CD8-positive, alpha-beta memory T cell (primary cell): ENCODE measurements around the gene SNX8. TPM values are rescaled to one million over a fixed set of nuclear protein-coding genes. Genes with fewer than 3 reads are reported as not detected.

Experiments
- CTCF ChIA-PET: fragments of 350-600 bp; sonication (Branson Sonifier 250); formaldehyde crosslinking; loops from one replicate; lab custom pipeline; 2021; ENCODE audit warnings: antibody characterized with exemption; lab: Charles Lee
- POLR2A ChIA-PET: fragments of 350-600 bp; sonication (Branson Sonifier 250); formaldehyde crosslinking; loops from one replicate; lab custom pipeline; 2021; ENCODE audit warnings: antibody characterized with exemption; lab: Charles Lee
- DNase-seq, 5 donors: peaks; one replicate each; pipeline versions ENCODE4 v3.0.0 to v3.0.0-alpha.2; 2020 to 2022; ENCODE audit warnings: mixed read lengths in 1 of 5
- H3K27ac ChIP-seq: one replicate; pipeline ENCODE4 v1.7.0; 2013; ENCODE audit warnings: low read depth, mild to moderate bottlenecking, low read length, moderate library complexity
- H3K27me3 ChIP-seq: 2 replicates; pipeline ENCODE4 v1.7.0; 2013; ENCODE audit warnings: low read length, mild to moderate bottlenecking; ENCODE audit not compliant: insufficient read depth, poor library complexity, severe bottlenecking
- H3K36me3 ChIP-seq: 2 replicates; pipeline ENCODE4 v1.7.0; 2013; ENCODE audit warnings: mild to moderate bottlenecking, low read length, moderate library complexity; ENCODE audit not compliant: insufficient read depth
- H3K4me1 ChIP-seq: 2 replicates; pipeline ENCODE4 v1.7.0; 2013; ENCODE audit warnings: mild to moderate bottlenecking, low read length, moderate library complexity; ENCODE audit not compliant: insufficient read depth
- H3K4me3 ChIP-seq: 2 replicates; pipeline ENCODE4 v1.7.0; 2013; ENCODE audit warnings: mild to moderate bottlenecking, low read length
- H3K9me3 ChIP-seq: 2 replicates; pipeline ENCODE4 v1.7.0; 2013; ENCODE audit warnings: mild to moderate bottlenecking, low read length
- H3K27ac Mint-ChIP-seq, 8 donors: one replicate each; pipeline ENCODE4 v1.8.0; 2020 to 2021; ENCODE audit warnings: mixed read lengths in 8 of 8, mild to moderate bottlenecking in 6 of 8, inconsistent platforms in 3 of 8, moderate library complexity in 3 of 8
- H3K27me3 Mint-ChIP-seq, 2 donors: one replicate each; pipeline ENCODE4 v1.8.0; 2020 to 2021; ENCODE audit warnings: mixed read lengths in 2 of 2, mild to moderate bottlenecking in 1 of 2, moderate library complexity in 1 of 2
- H3K36me3 Mint-ChIP-seq, 3 donors: one replicate each; pipeline ENCODE4 v1.8.0; 2020 to 2021; ENCODE audit warnings: mixed read lengths in 3 of 3, inconsistent platforms in 1 of 3, mild to moderate bottlenecking in 1 of 3
- H3K4me1 Mint-ChIP-seq, 3 donors: one replicate each; pipeline ENCODE4 v1.8.0; 2020 to 2021; ENCODE audit warnings: mixed read lengths in 3 of 3, inconsistent platforms in 1 of 3, mild to moderate bottlenecking in 1 of 3
- H3K4me3 Mint-ChIP-seq, 7 donors: one replicate each; pipeline ENCODE4 v1.8.0; 2020 to 2021; ENCODE audit warnings: mixed read lengths in 7 of 7, mild to moderate bottlenecking in 6 of 7, moderate library complexity in 4 of 7, inconsistent platforms in 2 of 7
- H3K9me3 Mint-ChIP-seq, 5 donors: one replicate each; pipeline ENCODE4 v1.8.0; 2020 to 2022; ENCODE audit warnings: mixed read lengths in 5 of 5, mild to moderate bottlenecking in 3 of 5, moderate library complexity in 2 of 5, inconsistent platforms in 1 of 5
- polyA plus RNA-seq: library from polyadenylated mRNA; unstranded; fragments of 300-500 nt; fragmentation: Illumina TruSeq; gene quantifications from one replicate; pipeline ENCODE4 v1.2.3, GENCODE V29; 2021
- total RNA-seq, 2 experiments: library from RNA; stranded (reverse); gene quantifications; one replicate each; pipeline ENCODE4 v1.2.3, GENCODE V29; 2021

Gene SNX8
- total and polyA plus RNA-seq, 3 experiments from 2014 or later: 6.5 to 42.3 (median 40.3) TPM

GRCh38 chr7:2299870-2300512 lies 14.2 kb downstream of the SNX8 start:
- H3K9me3 Mint-ChIP-seq: no peaks in the 10 kb centered on the region
- Histone ChIP-seq H3K4me3 (no peak overlapping the region), H3K27ac (peak overlapping the region; percentile 51), H3K27me3 (no peaks in the 10 kb centered on the region), H3K36me3 (no peaks in the 10 kb centered on the region), H3K4me1 (no peaks in the 10 kb centered on the region), H3K9me3 (no peaks in the 10 kb centered on the region)
- ChIA-PET POLR2A (no interaction called here), CTCF (no interaction called here)
- H3K27ac Mint-ChIP-seq: peak overlapping the region in 2 of 8 donors; percentile 41 to 93
- H3K4me1 Mint-ChIP-seq: peaks cover 3 to 4% (median 4%) of the 10 kb centered on the region in 3 donors
- no peak overlapping the region for H3K4me3 Mint-ChIP-seq
- no peaks in the 10 kb centered on the region for H3K36me3 Mint-ChIP-seq
- no peaks in the 10 kb centered on the region for H3K27me3 Mint-ChIP-seq
- DNase-seq: no peak

GRCh38 chr7:2299131-2299829 lies 15.0 kb downstream of the SNX8 start:
- Mint-ChIP-seq H3K9me3 (no peaks in the 10 kb centered on the region), H3K36me3 (no peaks in the 10 kb centered on the region), H3K4me3 (no peak overlapping the region), H3K27ac (peak overlapping the region in 2 of 8 donors; percentile 41 to 55), H3K4me1 (peaks cover 3 to 4% (median 4%) of the 10 kb centered on the region in 3 donors), H3K27me3 (no peaks in the 10 kb centered on the region)
- ChIA-PET CTCF (no interaction called here), POLR2A (no interaction called here)
- no peaks in the 10 kb centered on the region for H3K9me3 ChIP-seq
- no peaks in the 10 kb centered on the region for H3K4me1 ChIP-seq
- H3K36me3 ChIP-seq: no peaks in the 10 kb centered on the region
- DNase-seq: no peak
- H3K27me3 ChIP-seq: no peaks in the 10 kb centered on the region
- H3K4me3 ChIP-seq: no peak overlapping the region
- no peak overlapping the region for H3K27ac ChIP-seq

DNA sequence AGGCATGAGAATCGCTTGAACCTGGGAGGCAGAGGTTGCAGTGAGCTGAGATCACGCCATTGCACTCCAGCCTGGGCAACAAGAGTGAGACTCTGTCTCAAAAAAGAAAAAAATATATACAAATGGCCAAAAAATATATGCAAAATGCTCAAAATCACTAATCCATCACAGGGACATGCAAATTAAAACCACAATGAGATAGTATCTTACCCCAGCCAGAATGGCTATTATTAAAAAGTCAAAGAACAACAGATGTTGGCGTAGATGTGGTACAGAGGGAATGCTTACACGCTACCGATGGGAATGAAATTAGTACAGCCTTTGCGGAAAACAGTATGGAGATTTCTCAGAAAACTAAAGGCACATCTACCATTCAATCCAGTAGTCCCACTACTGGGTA lies 17.4 kb downstream of the SNX8 start:
- ChIA-PET POLR2A (no interaction called here), CTCF (no interaction called here)
- no peaks in the 10 kb centered on the region for H3K27me3 Mint-ChIP-seq
- no peak for DNase-seq
- H3K27ac Mint-ChIP-seq: no peak overlapping the region
- H3K36me3 ChIP-seq: no peaks in the 10 kb centered on the region
- no peaks in the 10 kb centered on the region for H3K9me3 ChIP-seq
- H3K4me1 Mint-ChIP-seq: peaks cover 3 to 4% (median 4%) of the 10 kb centered on the region in 3 donors
- no peaks in the 10 kb centered on the region for H3K27me3 ChIP-seq
- no peaks in the 10 kb centered on the region for H3K9me3 Mint-ChIP-seq
- H3K36me3 Mint-ChIP-seq: no peaks in the 10 kb centered on the region
- H3K27ac ChIP-seq: no peak overlapping the region
- H3K4me1 ChIP-seq: no peaks in the 10 kb centered on the region
- H3K4me3 ChIP-seq: no peak overlapping the region
- H3K4me3 Mint-ChIP-seq: no peak overlapping the region

DNA sequence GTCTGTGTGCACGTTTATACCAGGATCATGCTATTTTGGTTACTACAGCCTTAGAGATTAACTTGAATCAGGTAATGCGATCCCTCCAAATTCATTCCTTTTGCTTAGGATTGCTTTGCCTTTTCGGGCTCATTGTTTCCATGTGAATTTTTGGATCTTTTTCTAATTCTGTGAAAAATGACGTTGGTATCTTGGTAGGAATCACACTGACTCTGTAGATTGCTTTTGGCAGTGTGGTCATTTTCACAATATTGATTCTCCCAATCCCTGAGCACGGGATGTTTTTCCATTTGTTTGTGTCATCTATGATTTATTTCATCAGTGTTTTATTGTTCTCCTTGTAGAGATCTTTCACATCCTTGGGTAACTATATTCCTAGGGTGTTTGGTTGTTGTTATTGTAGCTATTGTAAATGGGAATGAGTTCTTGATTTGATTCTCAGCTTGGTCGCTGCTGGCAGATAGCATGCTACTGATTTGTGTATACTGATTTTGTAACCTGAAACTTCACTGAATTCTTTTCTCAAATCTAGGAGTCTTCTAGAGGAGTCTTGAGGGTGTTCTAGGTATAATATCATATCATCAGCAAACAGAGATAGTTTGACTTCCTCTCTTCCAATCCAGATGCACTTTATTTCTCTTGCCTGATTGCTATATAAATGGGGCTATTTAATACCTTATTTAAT lies 18.2 kb downstream of the SNX8 start:
- Histone ChIP-seq H3K4me1 (no peaks in the 10 kb centered on the region), H3K9me3 (no peaks in the 10 kb centered on the region), H3K4me3 (no peak overlapping the region), H3K27me3 (no peaks in the 10 kb centered on the region), H3K27ac (no peak overlapping the region), H3K36me3 (no peaks in the 10 kb centered on the region)
- Mint-ChIP-seq H3K27ac (peak overlapping the region in 2 of 8 donors; percentile 5 to 29), H3K27me3 (no peaks in the 10 kb centered on the region), H3K4me3 (no peak overlapping the region), H3K4me1 (peaks cover 3 to 5% (median 4%) of the 10 kb centered on the region in 3 donors), H3K9me3 (no peaks in the 10 kb centered on the region), H3K36me3 (no peaks in the 10 kb centered on the region)
- no peak for DNase-seq
- POLR2A ChIA-PET: no interaction called here
- CTCF ChIA-PET: no interaction called here

GRCh38 chr7:2290877-2291276 lies 23.4 kb downstream of the SNX8 start:
- H3K27ac Mint-ChIP-seq: peak overlapping the region in 1 of 8 donors; percentile 50
- H3K36me3 ChIP-seq: no peaks in the 10 kb centered on the region
- no peak for DNase-seq
- no peak overlapping the region for H3K27ac ChIP-seq
- H3K4me3 ChIP-seq: no peak overlapping the region
- H3K4me3 Mint-ChIP-seq: no peak overlapping the region
- H3K4me1 Mint-ChIP-seq: peaks cover 0 to 2% (median 0%) of the 10 kb centered on the region in 3 donors
- H3K9me3 Mint-ChIP-seq: no peaks in the 10 kb centered on the region
- H3K4me1 ChIP-seq: no peaks in the 10 kb centered on the region
- H3K27me3 ChIP-seq: no peaks in the 10 kb centered on the region
- no peaks in the 10 kb centered on the region for H3K9me3 ChIP-seq
- H3K27me3 Mint-ChIP-seq: no peaks in the 10 kb centered on the region
- H3K36me3 Mint-ChIP-seq: no peaks in the 10 kb centered on the region
- CTCF ChIA-PET: no interaction called here
- POLR2A ChIA-PET: no interaction called here

GRCh38 chr7:2289621-2290020 lies 24.6 kb downstream of the SNX8 start:
- no peak for DNase-seq
- no peaks in the 10 kb centered on the region for H3K27me3 Mint-ChIP-seq
- H3K36me3 Mint-ChIP-seq: no peaks in the 10 kb centered on the region
- POLR2A ChIA-PET: no interaction called here
- peaks cover 0 to 2% (median 0%) of the 10 kb centered on the region in 3 donors for H3K4me1 Mint-ChIP-seq
- no peak overlapping the region for H3K27ac Mint-ChIP-seq
- H3K4me3 ChIP-seq: no peak overlapping the region
- H3K9me3 ChIP-seq: no peaks in the 10 kb centered on the region
- CTCF ChIA-PET: no interaction called here
- no peaks in the 10 kb centered on the region for H3K9me3 Mint-ChIP-seq
- no peaks in the 10 kb centered on the region for H3K36me3 ChIP-seq
- H3K27ac ChIP-seq: no peak overlapping the region
- H3K27me3 ChIP-seq: no peaks in the 10 kb centered on the region
- H3K4me3 Mint-ChIP-seq: no peak overlapping the region
- no peaks in the 10 kb centered on the region for H3K4me1 ChIP-seq

GRCh38 chr7:2289111-2289586 lies 25.1 kb downstream of the SNX8 start:
- Mint-ChIP-seq H3K9me3 (no peaks in the 10 kb centered on the region), H3K36me3 (no peaks in the 10 kb centered on the region), H3K27me3 (no peaks in the 10 kb centered on the region), H3K4me1 (peaks cover 0 to 2% (median 0%) of the 10 kb centered on the region in 3 donors), H3K27ac (no peak overlapping the region), H3K4me3 (no peak overlapping the region)
- H3K27ac ChIP-seq: no peak overlapping the region
- H3K27me3 ChIP-seq: no peaks in the 10 kb centered on the region
- H3K4me1 ChIP-seq: no peaks in the 10 kb centered on the region
- no peak for DNase-seq
- H3K36me3 ChIP-seq: no peaks in the 10 kb centered on the region
- H3K9me3 ChIP-seq: no peaks in the 10 kb centered on the region
- POLR2A ChIA-PET: no interaction called here
- no peak overlapping the region for H3K4me3 ChIP-seq
- CTCF ChIA-PET: no interaction called here

DNA sequence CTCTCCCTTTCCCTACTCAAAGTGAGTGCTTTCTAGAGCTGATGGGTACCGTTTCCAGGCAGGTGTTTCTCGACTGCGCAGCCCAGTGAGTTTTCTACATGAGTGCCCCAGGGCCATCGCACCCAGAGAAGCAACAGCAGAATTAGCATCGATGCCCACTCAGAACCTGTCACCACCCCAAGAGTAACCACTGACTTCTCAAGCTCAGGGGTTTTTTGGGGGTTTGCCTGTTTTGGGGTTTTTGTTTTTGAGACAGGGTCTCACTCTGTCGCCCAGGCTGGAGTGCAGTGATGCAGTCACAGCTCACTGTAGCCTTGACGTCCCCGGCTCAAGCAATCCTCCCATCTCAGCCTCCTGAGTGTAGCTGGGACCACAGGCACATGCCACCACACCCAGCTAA lies 25.7 kb downstream of the SNX8 start:
- POLR2A ChIA-PET: no interaction called here
- Histone ChIP-seq H3K36me3 (no peaks in the 10 kb centered on the region), H3K9me3 (no peaks in the 10 kb centered on the region), H3K27me3 (no peaks in the 10 kb centered on the region), H3K27ac (no peak overlapping the region), H3K4me1 (no peaks in the 10 kb centered on the region), H3K4me3 (no peak overlapping the region)
- Mint-ChIP-seq H3K9me3 (no peaks in the 10 kb centered on the region), H3K36me3 (no peaks in the 10 kb centered on the region), H3K4me1 (peaks cover 0 to 2% (median 0%) of the 10 kb centered on the region in 3 donors), H3K27ac (no peak overlapping the region), H3K27me3 (no peaks in the 10 kb centered on the region), H3K4me3 (no peak overlapping the region)
- CTCF ChIA-PET: no interaction called here
- DNase-seq: no peak
